Measurements from ENCODE around the gene LILRB2. TPM values are rescaled to one million over a fixed set of nuclear protein-coding genes. Genes with fewer than 3 reads are reported as not detected.
"Not testable (repeated sequence)": the region's sequence is repeated elsewhere in the genome, so short reads cannot be mapped to it uniquely, and the experiment has no call there.

The LILRB2 gene
- total RNA-seq, result not detected in 2 replicates
- not detected for polyA plus RNA-seq (2012)

- DNase-seq (ENCODE audit: low read depth), result no peak
Observed at GRCh38 chr19:54281007-54281728, at the start of gene LILRB2. Gene LILRB2 (minus strand): TSS chr19:54281110. CDS start chr19:54280496, 614 bp downstream.

GRCh38 chr19:54329476-54330165 lies 48.7 kb upstream of the LILRB2 start:
- no peak for DNase-seq (ENCODE audit: low read depth)

- DNase-seq (ENCODE audit: low read depth), result not testable (repeated sequence)
Observed at GRCh38 chr19:54328781-54329180, 47.9 kb upstream of the LILRB2 start.

- no peak for DNase-seq (ENCODE audit: low read depth)
Observed at GRCh38 chr19:54325631-54326030, 44.7 kb upstream of the LILRB2 start.

- peak; percentile 44 for DNase-seq (ENCODE audit: low read depth)
Observed at GRCh38 chr19:54325194-54325621, 44.3 kb upstream of the LILRB2 start.

GRCh38 chr19:54324071-54324470 lies 43.2 kb upstream of the LILRB2 start:
- no peak for DNase-seq (ENCODE audit: low read depth)

GRCh38 chr19:54322934-54323333 lies 42.0 kb upstream of the LILRB2 start:
- not testable (repeated sequence) for DNase-seq (ENCODE audit: low read depth)

- not testable (repeated sequence) for DNase-seq (ENCODE audit: low read depth)
Observed at GRCh38 chr19:54322295-54322694, 41.4 kb upstream of the LILRB2 start.

GRCh38 chr19:54319892-54320670 lies 39.2 kb upstream of the LILRB2 start:
- no peak for DNase-seq (ENCODE audit: low read depth)

- no peak for DNase-seq (ENCODE audit: low read depth)
Observed at GRCh38 chr19:54319049-54319448, 38.1 kb upstream of the LILRB2 start.

- no peak for DNase-seq (ENCODE audit: low read depth)
Observed at GRCh38 chr19:54317965-54318240, 37.0 kb upstream of the LILRB2 start.

- DNase-seq (ENCODE audit: low read depth), result no peak
Observed at GRCh38 chr19:54317108-54317964, 36.4 kb upstream of the LILRB2 start.

- no peak for DNase-seq (ENCODE audit: low read depth)
Observed at GRCh38 chr19:54316746-54317107, 35.8 kb upstream of the LILRB2 start.

GRCh38 chr19:54315956-54316355 lies 35.0 kb upstream of the LILRB2 start:
- DNase-seq (ENCODE audit: low read depth), result no peak

- DNase-seq (ENCODE audit: low read depth), result no peak
Observed at GRCh38 chr19:54312436-54313377, 31.8 kb upstream of the LILRB2 start, which contains the start of gene LILRA5. Gene LILRA5 (minus strand): TSS chr19:54313166. CDS start chr19:54313019, 147 bp downstream.

- no peak for DNase-seq (ENCODE audit: low read depth)
Observed at GRCh38 chr19:54312011-54312410, 31.1 kb upstream of the LILRB2 start.

GRCh38 chr19:54311486-54311885 lies 30.6 kb upstream of the LILRB2 start:
- DNase-seq (ENCODE audit: low read depth), result no peak

GRCh38 chr19:54310543-54310942 lies 29.6 kb upstream of the LILRB2 start:
- DNase-seq (ENCODE audit: low read depth), result no peak

GRCh38 chr19:54309811-54310210 lies 28.9 kb upstream of the LILRB2 start:
- no peak for DNase-seq (ENCODE audit: low read depth)
